DND-41 (cell line): ENCODE data around the gene TRAIP.

Source experiments
- EZH2 ChIP-seq: IDR thresholded peaks from 3 replicates; pipeline ENCODE4 v1.6.1; 2012; ENCODE audit warnings: borderline replicate concordance, low read depth, mild to moderate bottlenecking, moderate library complexity, low read length, inconsistent platforms; ENCODE audit not compliant: severe bottlenecking
- TF ChIP-seq, protein P1 (sequence below): IDR thresholded peaks from 2 replicates; pipeline ENCODE4 v1.5.1; 2012; ENCODE audit warnings: borderline replicate concordance, low read length, moderate library complexity, mild to moderate bottlenecking; ENCODE audit not compliant: poor library complexity, severe bottlenecking; ENCODE audit errors: extremely low read depth

DNA sequence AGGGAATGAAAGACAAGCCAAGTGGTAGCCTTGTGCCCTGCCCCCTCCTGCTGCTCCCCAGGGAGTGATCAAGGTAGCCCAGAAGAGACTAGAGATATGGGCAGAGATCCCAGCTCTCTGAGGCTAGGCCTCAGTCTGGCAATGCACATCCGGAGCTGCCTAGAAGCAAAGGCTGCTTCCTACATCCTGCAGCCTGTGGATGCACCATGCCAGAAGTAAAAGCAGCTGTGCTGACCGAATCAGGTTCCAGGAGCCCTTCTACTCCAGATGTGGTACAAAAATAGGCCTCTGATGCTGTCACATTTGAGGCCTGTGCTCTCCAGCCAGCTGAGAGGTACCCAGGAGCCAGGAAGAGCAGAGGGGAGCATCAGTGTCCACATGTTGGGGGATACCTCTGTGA, 16.0 kb downstream of the TRAIP start:
- no peak for TF ChIP-seq EZH2
- TF ChIP-seq, protein P1, sequence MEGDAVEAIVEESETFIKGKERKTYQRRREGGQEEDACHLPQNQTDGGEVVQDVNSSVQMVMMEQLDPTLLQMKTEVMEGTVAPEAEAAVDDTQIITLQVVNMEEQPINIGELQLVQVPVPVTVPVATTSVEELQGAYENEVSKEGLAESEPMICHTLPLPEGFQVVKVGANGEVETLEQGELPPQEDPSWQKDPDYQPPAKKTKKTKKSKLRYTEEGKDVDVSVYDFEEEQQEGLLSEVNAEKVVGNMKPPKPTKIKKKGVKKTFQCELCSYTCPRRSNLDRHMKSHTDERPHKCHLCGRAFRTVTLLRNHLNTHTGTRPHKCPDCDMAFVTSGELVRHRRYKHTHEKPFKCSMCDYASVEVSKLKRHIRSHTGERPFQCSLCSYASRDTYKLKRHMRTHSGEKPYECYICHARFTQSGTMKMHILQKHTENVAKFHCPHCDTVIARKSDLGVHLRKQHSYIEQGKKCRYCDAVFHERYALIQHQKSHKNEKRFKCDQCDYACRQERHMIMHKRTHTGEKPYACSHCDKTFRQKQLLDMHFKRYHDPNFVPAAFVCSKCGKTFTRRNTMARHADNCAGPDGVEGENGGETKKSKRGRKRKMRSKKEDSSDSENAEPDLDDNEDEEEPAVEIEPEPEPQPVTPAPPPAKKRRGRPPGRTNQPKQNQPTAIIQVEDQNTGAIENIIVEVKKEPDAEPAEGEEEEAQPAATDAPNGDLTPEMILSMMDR: no peak
